ENCODE results near the gene NDRG3.
"Not testable (repeated sequence)": the region's sequence is repeated elsewhere in the genome, so short reads cannot be mapped to it uniquely, and the experiment has no call there.

NDRG3 gene

DNA sequence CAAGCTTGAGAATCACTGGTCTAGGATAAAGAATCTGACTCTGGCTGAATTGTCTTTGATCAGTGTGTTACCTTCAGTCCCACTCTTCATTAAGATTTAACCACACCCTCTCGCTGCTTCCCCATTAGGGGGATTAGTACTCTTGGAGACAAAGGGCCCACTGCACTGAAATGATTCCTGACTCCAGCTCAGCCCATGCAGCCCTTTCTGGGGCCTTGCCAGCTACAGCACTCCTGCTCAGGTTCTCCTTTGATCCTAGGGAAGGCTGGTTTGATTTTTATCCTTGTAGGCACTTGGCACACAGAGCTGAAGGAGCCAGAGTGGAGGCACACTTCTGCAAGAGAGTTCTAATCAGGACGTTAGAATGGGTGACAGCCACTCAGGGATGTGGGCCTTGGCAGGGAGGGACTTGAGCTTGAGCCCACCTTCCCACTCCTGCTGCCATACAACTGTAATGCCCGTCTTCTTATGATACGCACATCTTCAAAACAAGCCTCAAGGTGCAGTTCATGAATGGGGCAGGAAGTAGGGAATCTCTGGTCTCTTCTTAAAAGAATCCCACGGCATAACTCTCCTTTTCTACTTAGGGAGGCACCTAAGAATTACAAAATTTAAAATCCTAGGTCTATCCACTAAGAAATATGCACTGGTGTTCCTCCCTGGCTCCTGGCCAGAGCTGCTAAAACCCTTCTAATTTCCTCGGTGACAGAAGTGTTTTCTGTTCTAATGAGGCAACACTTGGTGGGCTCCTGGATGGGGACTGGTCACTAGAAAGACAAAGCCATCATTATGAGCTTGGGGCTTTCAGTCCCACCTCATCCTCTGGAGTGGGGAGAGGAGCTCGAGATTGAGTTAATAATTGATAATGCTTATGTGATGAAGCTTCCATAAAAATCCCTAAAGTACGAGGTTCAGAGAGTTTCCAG is 98.4 kb downstream of the NDRG3 start:
- FAIRE-seq (no peak), DNase-seq (ENCODE audit: insufficient read length, low spot score) (no peak)

DNA sequence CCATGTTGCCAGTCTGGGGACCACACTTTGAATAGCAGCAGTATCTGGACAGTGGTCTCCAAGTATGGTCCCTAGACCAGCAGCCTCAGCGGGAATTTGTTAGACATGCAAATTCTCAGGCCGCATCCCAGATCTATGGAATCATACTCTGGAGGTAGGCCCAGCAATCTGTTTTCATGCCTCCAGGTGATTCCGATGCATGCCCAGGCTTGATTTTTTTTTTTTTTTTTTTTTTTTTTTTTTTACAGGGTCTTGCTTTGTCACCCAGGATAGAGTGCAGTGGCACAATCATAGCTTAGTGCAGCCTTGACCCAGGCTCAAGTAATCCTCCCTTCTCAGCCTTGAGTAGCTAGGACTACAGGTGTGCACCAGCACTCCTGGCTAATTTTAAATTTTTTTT is 99.2 kb downstream of the NDRG3 start:
- DNase-seq (ENCODE audit: insufficient read length, low spot score) = no peak
- no peak for FAIRE-seq

DNA sequence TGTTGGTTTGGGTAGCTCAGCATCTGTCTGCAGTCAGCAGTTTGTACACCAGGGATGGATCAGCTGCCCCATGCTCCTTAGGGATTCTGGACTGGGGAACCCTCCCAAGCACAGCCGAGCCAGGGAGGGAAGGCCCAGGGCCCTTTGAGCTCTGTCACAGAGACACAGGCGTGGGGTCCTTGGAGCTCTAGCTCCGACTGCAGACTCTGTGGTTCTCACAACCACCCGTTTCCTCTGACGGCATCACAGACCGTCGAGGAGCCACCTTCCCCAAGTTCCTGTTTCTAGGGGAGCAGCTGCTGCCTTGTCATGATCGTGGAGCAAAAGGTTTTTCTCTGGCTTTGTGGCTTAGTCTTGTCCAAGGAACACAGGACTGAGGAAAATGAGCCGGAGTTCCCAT is 99.9 kb downstream of the NDRG3 start, which contains the start of gene SLA2:
Gene SLA2 (minus strand): TSS at position 199 of the 400 bp plus-strand sequence. CDS start 4,861 bp downstream, outside the sequence.
- DNase-seq (ENCODE audit: insufficient read length, low spot score) (no peak), FAIRE-seq (no peak)

DNA sequence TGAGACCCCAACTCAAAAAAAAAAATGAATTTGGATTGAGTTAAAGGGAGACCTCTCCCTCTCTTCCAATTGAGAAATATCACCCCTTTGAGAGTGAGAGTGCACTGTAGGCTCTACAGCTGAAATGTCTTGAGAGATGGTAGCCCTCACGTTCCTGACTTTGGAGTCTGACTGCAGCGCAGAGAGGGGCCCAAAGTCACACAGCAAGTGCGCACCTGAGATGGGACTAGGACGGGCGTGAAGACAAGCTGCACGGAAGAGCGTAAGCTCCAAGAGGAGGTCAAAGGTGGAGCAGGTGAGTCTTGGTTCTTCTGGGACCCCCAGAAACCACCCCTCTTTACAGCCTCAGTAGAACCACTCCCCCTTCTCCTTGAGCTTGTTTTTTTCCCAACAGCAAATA is 100.5 kb downstream of the NDRG3 start:
- FAIRE-seq = no peak
- DNase-seq (ENCODE audit: insufficient read length, low spot score) = no peak

DNA sequence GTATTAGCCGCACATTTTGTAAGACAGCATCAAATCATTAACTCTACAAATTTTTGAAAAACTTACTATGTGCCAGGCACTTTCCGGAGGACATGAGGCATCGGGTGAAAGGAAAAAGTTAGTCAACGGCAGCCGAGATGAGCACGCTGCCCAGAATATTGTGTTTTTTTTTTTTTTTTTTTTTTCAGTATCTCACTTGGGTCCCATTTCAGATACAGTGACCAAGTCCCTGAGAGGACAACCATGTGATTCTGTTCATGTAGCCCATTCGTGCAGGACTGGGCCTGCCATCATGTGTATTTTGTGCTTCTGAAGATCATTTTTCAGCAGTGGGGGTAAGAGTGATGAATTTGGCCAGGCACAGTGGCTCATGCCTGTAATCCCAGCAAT is 101.2 kb downstream of the NDRG3 start:
- no peak for FAIRE-seq
- no peak for DNase-seq (ENCODE audit: insufficient read length, low spot score)

DNA sequence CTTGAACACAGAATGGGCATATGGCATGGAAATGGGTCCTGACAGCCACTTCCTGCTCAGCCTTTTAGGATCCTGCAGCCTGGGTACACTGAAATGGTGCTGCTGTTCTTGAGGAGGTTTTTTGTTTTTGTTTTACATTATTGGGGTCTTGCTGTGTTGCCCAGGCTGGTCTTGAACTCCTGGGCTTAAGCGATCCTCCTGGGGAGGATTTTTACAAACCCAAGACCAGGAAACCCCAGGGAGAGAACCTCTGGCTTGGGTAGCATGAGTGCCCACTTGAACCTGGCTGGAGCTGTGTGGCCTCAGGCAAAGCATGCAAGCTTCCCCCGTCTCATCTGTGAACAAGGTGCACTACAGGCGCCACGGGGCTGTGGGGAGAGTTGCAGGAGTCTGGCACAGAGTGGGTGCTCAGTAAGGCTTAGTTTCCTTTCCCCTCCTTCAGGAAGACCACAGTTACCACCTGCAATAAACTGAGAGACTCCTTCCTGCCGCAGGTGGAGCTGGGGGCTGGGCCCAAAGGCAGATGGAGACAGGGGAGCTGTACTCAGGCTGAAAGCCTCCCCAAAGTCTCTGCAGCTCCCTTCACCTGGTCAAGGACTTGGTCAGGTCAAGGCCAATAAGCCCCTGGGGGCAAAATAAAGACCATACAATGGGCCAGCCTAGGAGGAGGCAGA is 101.7 kb downstream of the NDRG3 start:
- no peak for FAIRE-seq

DNA sequence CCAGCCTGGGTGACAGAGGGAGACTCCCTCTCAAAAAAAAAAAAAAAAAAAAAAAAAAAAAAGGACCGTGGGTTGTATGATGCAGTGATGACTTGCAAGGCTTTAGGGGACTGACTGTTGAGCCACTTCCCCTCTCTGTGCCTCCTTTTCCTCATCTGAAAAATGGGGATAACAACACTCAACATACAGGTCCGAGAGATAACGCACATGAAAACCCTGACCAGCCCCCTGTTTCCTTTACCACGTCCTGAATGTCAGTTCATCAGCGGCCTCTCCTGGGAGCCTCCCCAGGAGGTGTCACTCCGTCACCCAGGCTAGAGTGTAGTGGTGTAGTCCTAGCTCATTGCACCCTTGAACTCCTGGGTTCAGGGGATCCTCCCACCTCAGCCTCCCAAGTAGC is 103.8 kb downstream of the NDRG3 start:
- FAIRE-seq (no peak), DNase-seq (ENCODE audit: insufficient read length, low spot score) (no peak)

More for the DNA sequence above, 101.7 kb downstream of the NDRG3 start:
- no peak for DNase-seq (ENCODE audit: insufficient read length, low spot score)

DNA sequence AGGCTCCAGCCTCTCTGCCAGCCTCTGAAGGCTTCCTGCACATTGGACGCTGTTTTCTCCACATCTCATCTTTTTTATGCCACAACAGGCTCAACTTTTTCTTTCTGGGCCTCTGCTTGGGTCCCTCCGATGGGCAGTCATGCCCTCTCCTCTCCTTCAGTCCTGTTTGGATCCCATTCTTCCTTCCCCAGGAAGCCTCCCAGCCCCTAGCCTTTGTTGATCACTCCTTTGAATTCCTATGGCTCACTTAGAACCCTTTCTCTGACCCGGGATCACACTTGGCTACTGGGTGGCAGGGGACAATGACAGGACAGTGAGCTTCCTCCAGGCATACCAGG is 104.4 kb downstream of the NDRG3 start:
- no peak for DNase-seq (ENCODE audit: insufficient read length, low spot score)
- FAIRE-seq = no peak

DNA sequence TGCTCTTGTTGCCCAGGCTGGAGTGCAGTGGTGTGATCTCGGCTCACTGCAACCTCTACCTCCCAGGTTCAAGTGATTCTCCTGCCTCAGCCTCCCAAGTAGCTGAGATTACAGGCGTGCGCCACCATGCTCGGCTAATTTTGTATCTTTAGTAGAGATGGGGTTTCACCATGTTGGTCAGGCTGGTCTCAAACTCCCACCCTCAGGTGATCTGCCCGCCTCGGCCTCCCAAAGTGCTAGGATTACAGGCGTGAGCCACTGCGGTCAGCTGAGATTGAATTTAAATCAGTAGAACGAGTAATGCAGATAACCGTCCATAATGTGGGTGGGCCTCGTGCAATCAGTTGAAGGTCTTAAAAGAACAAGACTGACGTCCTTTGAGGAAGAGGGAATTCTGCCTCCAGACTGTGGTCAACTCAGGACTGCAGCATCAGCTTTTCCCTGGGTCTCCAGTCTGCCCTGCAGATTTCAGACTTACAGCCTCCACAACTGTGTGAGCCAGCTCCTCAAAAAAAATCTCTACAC is 107.0 kb downstream of the NDRG3 start:
- not testable (repeated sequence) for DNase-seq (ENCODE audit: insufficient read length, low spot score)

DNA sequence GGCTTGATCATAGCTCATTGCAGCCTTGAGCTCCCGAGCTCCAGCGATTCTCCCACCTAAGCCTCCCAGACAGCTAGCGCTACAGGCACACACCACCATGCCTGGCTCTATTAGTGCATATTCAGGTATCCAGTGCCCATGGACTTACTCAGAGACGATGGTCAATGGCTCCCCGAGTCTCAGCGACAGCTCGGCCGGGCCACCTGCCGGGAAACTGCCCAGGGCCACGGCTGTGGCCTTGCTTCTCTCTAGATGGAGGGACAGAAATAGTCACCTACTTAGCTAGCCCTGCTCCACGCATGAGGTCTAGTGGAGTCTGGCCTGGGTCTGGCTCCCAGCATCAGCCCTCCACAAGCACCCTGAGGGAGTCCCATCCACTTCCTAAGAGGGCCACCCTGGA is 111.5 kb downstream of the NDRG3 start:
- FAIRE-seq (peak; percentile 66), DNase-seq (ENCODE audit: insufficient read length, low spot score) (no peak)

More for the DNA sequence above, 107.0 kb downstream of the NDRG3 start:
- FAIRE-seq = not testable (repeated sequence)

DNA sequence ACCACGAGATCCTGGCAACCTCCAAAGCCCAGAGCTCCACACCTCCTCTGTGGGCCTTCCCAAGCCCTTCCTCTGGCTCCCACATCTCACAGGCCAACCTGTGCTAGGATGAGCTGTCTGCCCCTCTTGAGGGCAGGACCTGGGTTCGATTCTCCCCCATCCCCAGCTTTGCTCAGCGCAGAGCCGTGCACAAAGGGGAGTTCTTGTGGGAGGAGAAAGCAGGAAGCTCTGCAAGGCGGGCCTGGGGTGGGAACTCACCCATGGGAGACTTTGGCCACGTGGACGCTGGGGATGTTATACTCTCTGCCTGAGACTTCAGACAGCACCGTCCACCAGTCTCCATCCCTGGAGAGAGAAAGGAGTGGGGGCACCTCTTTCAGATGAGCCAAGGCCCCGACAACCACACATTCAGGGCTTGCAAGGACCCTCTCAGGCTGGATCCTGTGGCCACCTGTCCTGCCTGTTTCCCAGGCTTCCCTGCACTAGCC is 112.6 kb downstream of the NDRG3 start:
- FAIRE-seq = peak; percentile 84
- no peak for DNase-seq (ENCODE audit: insufficient read length, low spot score)

DNA sequence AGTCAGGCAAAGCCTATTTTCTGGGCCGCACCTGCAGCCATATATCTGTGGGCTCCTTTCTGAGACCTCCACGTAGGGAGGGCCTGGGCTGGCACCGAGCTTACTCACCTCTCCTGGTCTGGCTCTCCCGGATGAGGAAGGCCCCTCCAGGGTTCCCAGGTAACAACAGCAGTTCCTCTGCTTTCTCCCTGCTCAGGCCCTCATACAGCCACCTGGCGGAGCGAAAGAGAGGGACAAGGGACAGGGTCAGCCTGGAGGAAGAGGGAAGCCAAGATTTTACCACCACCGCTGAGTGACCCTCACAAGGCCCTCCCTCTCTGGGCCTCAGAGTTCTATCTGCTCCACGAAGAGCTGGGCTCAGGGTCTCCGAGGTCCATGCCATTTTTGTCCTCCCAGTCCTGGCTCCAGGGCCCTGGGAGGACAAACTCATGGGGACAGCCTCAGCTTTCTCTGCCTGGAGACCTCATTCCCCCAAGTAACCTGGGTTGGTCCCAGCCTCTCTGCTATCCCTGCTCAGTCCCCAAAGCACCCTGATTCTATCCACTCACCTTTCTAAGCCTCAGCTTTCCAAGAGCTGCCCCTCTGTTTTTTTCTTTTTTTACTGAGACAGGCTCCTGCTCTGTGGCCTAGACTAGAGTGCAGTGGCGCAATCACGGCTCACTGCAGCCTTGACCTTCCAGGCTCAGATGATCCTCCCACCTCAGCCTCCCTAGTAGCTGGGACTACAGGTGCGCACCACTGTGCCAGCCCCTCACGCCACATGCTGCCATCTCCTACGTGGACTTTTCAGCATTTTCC is 113.2 kb downstream of the NDRG3 start:
- DNase-seq (ENCODE audit: insufficient read length, low spot score) = no peak
- FAIRE-seq = no peak

DNA sequence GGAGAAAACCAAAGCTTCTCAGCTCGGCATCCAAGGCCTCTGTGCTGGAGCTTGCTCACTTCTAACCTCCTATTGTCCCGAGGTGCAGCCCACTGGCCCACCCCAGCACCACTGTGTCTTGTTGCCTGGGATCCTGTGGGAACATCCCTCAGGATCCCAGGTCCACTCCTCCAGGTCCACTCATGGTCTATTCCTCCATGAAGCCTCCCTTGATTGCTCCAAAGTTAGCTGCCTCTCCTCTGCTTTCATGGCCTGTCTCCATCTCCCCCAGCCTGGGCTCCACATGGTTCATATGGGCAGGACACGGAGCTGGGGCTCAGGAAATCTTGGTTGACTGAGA is 113.8 kb downstream of the NDRG3 start:
- no peak for FAIRE-seq
- DNase-seq (ENCODE audit: insufficient read length, low spot score) = no peak

DNA sequence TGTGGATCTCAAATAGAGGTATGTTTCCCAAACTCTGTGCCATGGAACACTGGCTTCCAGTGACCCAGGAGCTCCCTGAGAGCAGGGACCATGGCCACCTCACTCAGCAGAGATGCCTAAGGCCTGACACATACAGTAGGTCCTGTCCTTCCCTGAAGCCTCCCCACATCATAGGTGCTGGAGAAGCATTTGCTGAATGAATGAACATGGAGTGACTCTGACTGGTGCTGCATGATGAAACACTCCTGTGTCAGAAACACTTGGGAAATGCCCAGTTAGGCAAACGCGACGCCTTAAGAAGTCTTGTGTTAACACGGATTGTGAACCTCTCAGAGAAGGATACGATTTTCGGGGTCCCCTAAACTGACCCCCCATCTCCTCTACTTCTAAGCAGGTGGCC is 114.2 kb downstream of the NDRG3 start:
- peak; percentile 64 for FAIRE-seq

DNA sequence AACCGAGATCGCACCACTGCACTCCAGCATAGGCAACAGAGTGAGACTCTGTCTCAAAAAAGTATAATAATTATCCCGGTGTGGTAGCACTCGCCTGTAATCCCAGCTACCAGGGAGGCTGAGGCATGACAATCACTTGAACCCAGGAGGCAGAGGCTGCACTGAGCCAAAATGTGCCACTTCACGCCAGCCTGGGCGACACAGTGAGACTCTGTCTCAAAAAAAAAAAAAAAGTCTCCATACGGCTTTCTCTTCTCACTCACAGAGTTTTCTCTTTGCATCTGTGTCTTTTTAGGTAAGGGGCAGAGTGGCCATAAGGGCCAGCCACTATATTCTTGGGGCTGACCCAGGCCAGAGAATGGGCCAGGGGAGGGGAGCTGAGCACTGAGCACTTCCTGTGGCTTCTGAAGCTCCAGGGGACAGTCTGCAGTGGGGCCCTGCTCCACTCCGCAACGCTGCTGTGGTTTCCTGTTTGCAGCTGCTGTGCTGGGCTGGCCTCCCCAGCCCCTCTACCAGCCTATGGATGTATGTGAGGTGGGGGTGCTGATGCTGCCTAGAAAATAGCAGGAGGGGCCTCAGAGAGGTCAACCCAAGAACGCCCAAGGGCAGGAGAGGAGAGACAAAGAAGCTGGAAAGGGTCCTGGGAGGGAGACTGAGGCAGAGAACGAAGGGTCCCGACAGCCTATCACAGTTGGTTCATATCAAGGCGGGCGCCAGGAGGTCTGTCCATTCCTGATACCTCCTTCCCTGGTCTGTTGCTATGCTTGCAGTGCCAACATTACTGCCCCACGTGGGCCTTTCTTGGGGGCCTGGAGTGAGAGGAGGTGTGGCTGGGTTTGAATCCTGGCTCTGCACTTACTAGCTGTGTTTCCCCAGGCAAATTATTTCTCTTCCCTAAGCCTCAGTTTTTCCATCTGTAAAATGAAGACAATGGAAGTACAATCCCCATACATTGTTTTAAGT is 115.9 kb downstream of the NDRG3 start:
- DNase-seq (ENCODE audit: insufficient read length, low spot score) = no peak
- FAIRE-seq = no peak

More for the DNA sequence above, 114.2 kb downstream of the NDRG3 start:
- no peak for DNase-seq (ENCODE audit: insufficient read length, low spot score)

DNA sequence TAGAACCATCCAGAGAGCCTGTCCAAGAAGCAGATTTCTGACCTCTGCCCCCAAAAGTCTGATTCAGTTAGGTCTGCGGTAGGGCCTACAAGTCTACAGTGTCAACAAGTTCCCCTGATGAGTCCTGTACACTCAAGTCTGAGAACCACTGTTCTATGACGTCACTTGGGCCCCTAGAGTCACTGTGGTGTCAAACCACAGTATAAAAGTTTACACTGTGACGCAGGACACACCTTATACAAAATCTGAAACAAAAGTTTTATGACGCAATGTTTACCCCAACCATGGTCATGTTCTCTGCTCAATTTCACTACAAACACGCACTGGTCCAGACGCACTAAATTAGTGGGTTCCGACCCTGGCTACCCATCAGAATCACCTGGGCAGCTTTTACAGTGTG is 117.8 kb downstream of the NDRG3 start:
- FAIRE-seq = peak; percentile 90

DNA sequence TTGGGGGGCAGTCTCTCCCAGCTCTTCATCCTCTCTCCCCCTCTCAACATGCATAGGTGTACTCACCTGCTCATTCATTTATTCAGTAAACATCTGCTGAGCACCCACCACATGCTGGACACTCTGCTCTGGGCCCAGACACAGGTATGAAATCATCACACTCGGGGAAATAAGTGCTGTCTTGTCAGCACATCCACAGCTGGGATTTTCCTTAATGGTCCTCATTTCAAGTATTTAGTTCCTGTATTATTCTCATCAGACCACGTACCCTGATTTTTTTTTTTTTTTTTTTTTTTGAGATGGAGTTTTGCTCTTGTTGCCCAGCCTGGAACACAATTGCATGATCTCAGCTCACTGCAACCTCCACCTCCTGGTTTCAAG is 121.0 kb downstream of the NDRG3 start:
- DNase-seq (ENCODE audit: insufficient read length, low spot score) = no peak
- FAIRE-seq = no peak

More for the DNA sequence above, 117.8 kb downstream of the NDRG3 start:
- DNase-seq (ENCODE audit: insufficient read length, low spot score) = no peak

DNA sequence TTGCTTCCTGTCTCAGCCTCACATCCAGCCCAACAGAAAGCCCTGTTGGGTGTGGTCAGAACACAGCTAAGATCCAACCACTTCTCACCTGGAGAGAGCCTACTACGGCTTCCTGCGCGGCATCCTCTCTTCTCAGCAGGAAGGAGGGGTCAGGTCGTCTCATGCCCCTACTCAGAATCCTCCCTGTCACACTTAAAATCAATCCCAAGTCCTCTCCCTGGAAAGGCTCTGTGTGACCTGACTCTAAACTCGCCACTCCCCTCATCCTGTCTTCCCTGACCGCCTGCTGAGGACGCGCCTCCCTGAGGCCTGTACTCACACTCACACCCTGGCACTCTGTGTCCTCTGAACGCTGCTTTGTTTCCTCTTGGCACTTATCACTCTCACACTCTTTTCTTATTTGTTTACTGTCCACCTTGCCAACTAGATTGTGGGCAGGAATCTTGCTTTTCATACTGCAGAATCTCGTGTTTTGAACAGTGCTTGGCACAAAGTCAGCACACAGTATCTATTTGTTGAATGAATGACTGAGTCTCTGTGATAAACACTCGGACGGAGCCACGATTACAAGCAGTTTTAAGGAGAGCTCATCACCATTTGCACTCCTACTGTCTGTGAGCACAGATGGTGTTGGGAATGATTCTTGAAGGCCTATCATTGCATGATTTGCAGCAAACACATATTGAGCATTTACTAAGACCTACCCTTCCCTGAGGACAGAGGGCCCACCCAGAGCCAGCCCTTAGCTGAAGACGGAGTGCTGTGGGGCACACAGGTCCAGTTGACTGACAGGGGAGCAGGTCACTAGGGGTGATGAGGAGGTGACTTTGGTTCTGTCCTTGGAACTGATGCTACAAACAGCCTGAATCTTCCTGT is 121.6 kb downstream of the NDRG3 start:
- FAIRE-seq (peak; percentile 80), DNase-seq (ENCODE audit: insufficient read length, low spot score) (no peak)

DNA sequence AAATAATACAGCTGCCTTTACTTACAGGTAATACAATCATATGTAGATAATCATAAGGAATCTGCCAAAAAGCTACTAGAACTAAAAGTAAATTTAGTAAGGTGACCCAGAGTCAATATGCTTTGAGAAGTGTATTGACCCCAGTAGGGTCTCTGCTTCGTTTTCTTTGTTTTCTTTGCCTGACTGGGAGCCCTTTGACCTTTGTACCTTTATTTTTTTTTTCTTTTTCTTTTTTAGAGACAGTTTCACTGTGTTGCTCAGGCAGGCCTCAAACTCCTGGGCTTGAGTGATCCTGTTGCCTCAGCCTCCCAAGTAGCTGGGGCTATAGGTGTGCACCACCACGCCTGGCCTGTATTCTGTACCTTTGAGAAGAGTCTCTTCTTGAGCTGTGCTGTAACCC is 122.4 kb downstream of the NDRG3 start:
- FAIRE-seq = no peak

More for the DNA sequence above, 122.4 kb downstream of the NDRG3 start:
- DNase-seq (ENCODE audit: insufficient read length, low spot score) = no peak

Data from HTR-8/SVneo (cell line).